Kidney (tissue), 14 donors: ENCODE results near the gene UBL5. TPM values are rescaled to one million over a fixed set of nuclear protein-coding genes. Genes with fewer than 3 reads are reported as not detected.
A peak's percentile ranks its signal among the peaks of the same experiment; 100 is the strongest.
"Not testable (repeated sequence)": the region's sequence is repeated elsewhere in the genome, so short reads cannot be mapped to it uniquely, and the experiment has no call there.

Experiments
- DNase-seq, 5 donors: peaks; one replicate each; pipeline ENCODE4 v3.0.0-alpha.2; 2013 to 2020
- FAIRE-seq: peaks from 2 replicates; lab custom pipeline; 2012; peaks lifted over from hg19 to GRCh38; lab: Jason Lieb, UNC
- H3K27ac ChIP-seq, 2 donors: one replicate each; pipeline ENCODE4 v1.7.0; 2013; ENCODE audit warnings: low read depth in 2 of 2, low read length in 2 of 2, inconsistent platforms in 1 of 2
- H3K27me3 ChIP-seq: one replicate; pipeline ENCODE4 v1.7.1; 2013; ENCODE audit warnings: low read length, inconsistent platforms; ENCODE audit not compliant: control insufficient read depth, insufficient read depth
- H3K36me3 ChIP-seq, 3 donors: one replicate each; pipeline versions ENCODE4 v1.7.0 to v1.7.1; 2013; ENCODE audit warnings: low read length in 3 of 3, control low read depth in 1 of 3, inconsistent platforms in 1 of 3; ENCODE audit not compliant: insufficient read depth in 3 of 3, control insufficient read depth in 2 of 3
- H3K4me1 ChIP-seq, 3 donors: one replicate each; pipeline versions ENCODE4 v1.7.0 to v1.7.1; 2013; ENCODE audit warnings: low read length in 3 of 3, inconsistent platforms in 1 of 3, low read depth in 1 of 3; ENCODE audit not compliant: control insufficient read depth in 2 of 3, insufficient read depth in 2 of 3
- H3K4me3 ChIP-seq, 3 donors: one replicate each; pipeline versions ENCODE4 v1.7.0 to v1.8.1; 2013; ENCODE audit warnings: low read length in 3 of 3, control low read depth in 1 of 3, inconsistent platforms in 1 of 3
- H3K9ac ChIP-seq, 3 donors: one replicate each; pipeline versions ENCODE4 v1.7.0 to v1.7.1; 2013; ENCODE audit warnings: low read length in 3 of 3, control low read depth in 1 of 3, inconsistent platforms in 1 of 3
- H3K9me3 ChIP-seq, 3 donors: one replicate each; pipeline versions ENCODE4 v1.7.0 to v1.7.1; 2013; ENCODE audit warnings: low read length in 3 of 3, control low read depth in 1 of 3, inconsistent platforms in 1 of 3; ENCODE audit not compliant: control insufficient read depth in 2 of 3, insufficient read depth in 1 of 3
- intact Hi-C: fragments of 100-400 bp; cut with DNase I; formaldehyde crosslinking; loops from one replicate; pipeline ENCODE4 v1.11.1; 2022
- polyA plus RNA-seq: library from polyadenylated mRNA; stranded (reverse); fragments of 350-450 nt; fragmentation: Illumina TruSeq; extraction: RNeasy Lipid Tissue Mini Kit (QIAGEN cat#74804); gene quantifications from one replicate; pipeline ENCODE4 v1.2.3, GENCODE V29; 2014; ENCODE audit warnings: low read depth, low replicate concordance; ENCODE audit not compliant: insufficient read depth
- total RNA-seq: library from RNA; stranded (reverse); fragmentation: NEBNext Ultra II Directional; extraction: Animal tissue kit (Norgen Biotek cat#: 25700); gene quantifications from one replicate; pipeline ENCODE4 v1.2.1, GENCODE V29; 2021
- TF ChIP-seq, protein P1 (sequence below): IDR thresholded peaks from 3 replicates; pipeline ENCODE4 v1.5.1; 2012; ENCODE audit warnings: mild to moderate bottlenecking, moderate library complexity, borderline replicate concordance; ENCODE audit not compliant: insufficient read depth; ENCODE audit errors: extremely low read depth
- donor health status: control.
- donor health status: control.
- donor health status: control.
- donor health status: control.
- donor health status: control.
- donor health status: DM: yes; HTN: yes; CAD: no.
- donor health status: Normal renal cell carcinoma (clear cell type).

UBL5 gene
- total and polyA plus RNA-seq, 2 donors from 2014 or later: 322 to 968 TPM

DNA sequence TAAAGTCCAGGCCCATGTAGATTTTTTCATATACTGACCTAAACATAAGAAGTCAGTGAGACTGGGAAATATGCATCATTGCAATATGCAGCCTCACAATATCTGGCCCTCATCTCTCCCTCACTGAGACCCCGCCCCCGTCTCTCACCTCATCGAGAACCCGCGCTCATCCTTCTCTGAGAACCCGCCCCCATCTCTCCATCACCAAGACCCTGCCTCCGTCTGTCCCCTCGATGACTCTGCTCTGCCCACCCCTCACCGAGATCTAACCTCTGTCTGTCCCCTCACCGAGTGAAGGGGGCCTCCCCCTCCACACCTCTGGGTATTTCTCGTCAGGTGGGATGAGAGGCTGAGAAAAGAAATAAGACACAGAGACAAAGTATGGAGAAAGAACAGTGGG, 38.7 kb upstream of the UBL5 start:
- no peaks in the 10 kb centered on the region for H3K36me3 ChIP-seq
- H3K9me3 ChIP-seq: no peaks in the 10 kb centered on the region
- peaks cover 0 to 4% (median 3%) of the 10 kb centered on the region in 3 donors for H3K4me1 ChIP-seq
- intact Hi-C loops: loop anchor here (10.0 kb wide), 1 partner anchor 164 kb away; the partner anchor contains the start of gene ZNF561
- FAIRE-seq: no peak
- TF ChIP-seq, protein P1, sequence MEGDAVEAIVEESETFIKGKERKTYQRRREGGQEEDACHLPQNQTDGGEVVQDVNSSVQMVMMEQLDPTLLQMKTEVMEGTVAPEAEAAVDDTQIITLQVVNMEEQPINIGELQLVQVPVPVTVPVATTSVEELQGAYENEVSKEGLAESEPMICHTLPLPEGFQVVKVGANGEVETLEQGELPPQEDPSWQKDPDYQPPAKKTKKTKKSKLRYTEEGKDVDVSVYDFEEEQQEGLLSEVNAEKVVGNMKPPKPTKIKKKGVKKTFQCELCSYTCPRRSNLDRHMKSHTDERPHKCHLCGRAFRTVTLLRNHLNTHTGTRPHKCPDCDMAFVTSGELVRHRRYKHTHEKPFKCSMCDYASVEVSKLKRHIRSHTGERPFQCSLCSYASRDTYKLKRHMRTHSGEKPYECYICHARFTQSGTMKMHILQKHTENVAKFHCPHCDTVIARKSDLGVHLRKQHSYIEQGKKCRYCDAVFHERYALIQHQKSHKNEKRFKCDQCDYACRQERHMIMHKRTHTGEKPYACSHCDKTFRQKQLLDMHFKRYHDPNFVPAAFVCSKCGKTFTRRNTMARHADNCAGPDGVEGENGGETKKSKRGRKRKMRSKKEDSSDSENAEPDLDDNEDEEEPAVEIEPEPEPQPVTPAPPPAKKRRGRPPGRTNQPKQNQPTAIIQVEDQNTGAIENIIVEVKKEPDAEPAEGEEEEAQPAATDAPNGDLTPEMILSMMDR: no peak
- H3K27ac ChIP-seq: no peak overlapping the region
- peak in 1 of 5 donors; percentile 61 for DNase-seq
- no peaks in the 10 kb centered on the region for H3K27me3 ChIP-seq
- H3K4me3 ChIP-seq: no peak overlapping the region
- H3K9ac ChIP-seq: no peak overlapping the region

- not testable (repeated sequence) for H3K4me1 ChIP-seq, H3K27ac ChIP-seq, H3K9me3 ChIP-seq, H3K4me3 ChIP-seq, FAIRE-seq, H3K9ac ChIP-seq, H3K27me3 ChIP-seq, H3K36me3 ChIP-seq
- intact Hi-C loops: loop anchor here (10.0 kb wide), 1 partner anchor 165 kb away; the partner anchor contains the start of gene ZNF561
- peak in 1 of 5 donors; percentile 49 for DNase-seq
Observed at GRCh38 chr19:9789579-9789978, 38.1 kb upstream of the UBL5 start.

GRCh38 chr19:9791073-9791367, 36.7 kb upstream of the UBL5 start:
- intact Hi-C loops, H3K36me3 ChIP-seq, H3K27me3 ChIP-seq, FAIRE-seq, H3K4me1 ChIP-seq, H3K9me3 ChIP-seq, H3K9ac ChIP-seq: not testable (repeated sequence)
- peak overlapping the region; percentile 67 to 76 (median 71) for H3K4me3 ChIP-seq
- H3K27ac ChIP-seq: peak overlapping the region in 1 of 2 donors; percentile 82
- DNase-seq: peak in 2 of 5 donors; percentile 46 to 47

- H3K4me1 ChIP-seq: peaks cover 0 to 2% (median 0%) of the 10 kb centered on the region in 3 donors
- H3K36me3 ChIP-seq: no peaks in the 10 kb centered on the region
- FAIRE-seq (no peak), DNase-seq (peak in 4 of 5 donors; percentile 97 to 99 (median 98))
- H3K4me3 ChIP-seq: peak overlapping the region; percentile 71 to 81 (median 76)
- H3K9me3 ChIP-seq: no peaks in the 10 kb centered on the region
- intact Hi-C loops: no loop called here
- H3K27ac ChIP-seq: peak overlapping the region; percentile 97
- TF ChIP-seq, protein P1: no peak
- H3K27me3 ChIP-seq: no peaks in the 10 kb centered on the region
- H3K9ac ChIP-seq: peak overlapping the region; percentile 41 to 80 (median 62)
Observed at GRCh38 chr19:9791552-9792205, 36.0 kb upstream of the UBL5 start.
